Coronary artery (tissue), 2 donors: ENCODE measurements around the gene UTP25.

Experiments used
- DNase-seq: peaks from one replicate; pipeline ENCODE4 v3.0.0-alpha.2; 2017; ENCODE audit warnings: low spot score
- H3K27ac ChIP-seq, 2 donors: fragments of 200-600 bp; sonication (generic); one replicate each; pipeline ENCODE4 v1.5.1; 2016 to 2019
- H3K4me3 ChIP-seq: fragments of 200-600 bp; sonication (generic); 2 replicates; pipeline ENCODE4 v1.5.1; 2016; ENCODE audit warnings: mild to moderate bottlenecking, moderate library complexity
- CTCF ChIP-seq: fragments of 200-600 bp; sonication (generic); IDR thresholded peaks from one replicate; pipeline ENCODE4 v1.5.1; 2019; ENCODE audit warnings: antibody characterized with exemption

Gene UTP25

GRCh38 chr1:209871430-209871829, 43.7 kb downstream of the UTP25 start:
- no peak for DNase-seq
- no peak overlapping the region for H3K27ac ChIP-seq
- TF ChIP-seq CTCF: no peak
- no peak overlapping the region for H3K4me3 ChIP-seq

GRCh38 chr1:209873067-209873799, 45.5 kb downstream of the UTP25 start:
- no peak for DNase-seq
- Histone ChIP-seq H3K4me3 (no peak overlapping the region), H3K27ac (no peak overlapping the region)
- TF ChIP-seq CTCF: no peak

DNA sequence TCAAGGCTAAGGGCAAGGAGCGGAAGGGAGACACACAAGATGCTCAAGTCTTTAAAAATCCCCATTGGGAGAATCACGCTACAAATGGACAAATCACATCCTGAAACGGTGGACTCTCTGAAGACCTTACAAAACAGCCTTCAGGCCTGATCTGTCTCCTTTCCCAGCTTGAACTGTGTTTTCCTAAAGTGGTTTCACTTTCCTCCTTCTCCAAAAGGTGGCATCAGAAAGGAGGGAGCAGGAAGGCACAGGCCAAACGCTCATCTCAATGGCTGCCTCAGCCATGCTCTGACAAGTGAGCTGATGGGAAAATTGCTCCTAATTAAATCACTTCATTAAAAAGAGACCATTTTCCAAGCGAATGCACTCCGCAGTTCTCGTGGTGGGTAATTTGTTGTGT, 47.7 kb downstream of the UTP25 start:
- DNase-seq: no peak
- Histone ChIP-seq H3K27ac (no peak overlapping the region), H3K4me3 (no peak overlapping the region)
- no peak for TF ChIP-seq CTCF

DNA sequence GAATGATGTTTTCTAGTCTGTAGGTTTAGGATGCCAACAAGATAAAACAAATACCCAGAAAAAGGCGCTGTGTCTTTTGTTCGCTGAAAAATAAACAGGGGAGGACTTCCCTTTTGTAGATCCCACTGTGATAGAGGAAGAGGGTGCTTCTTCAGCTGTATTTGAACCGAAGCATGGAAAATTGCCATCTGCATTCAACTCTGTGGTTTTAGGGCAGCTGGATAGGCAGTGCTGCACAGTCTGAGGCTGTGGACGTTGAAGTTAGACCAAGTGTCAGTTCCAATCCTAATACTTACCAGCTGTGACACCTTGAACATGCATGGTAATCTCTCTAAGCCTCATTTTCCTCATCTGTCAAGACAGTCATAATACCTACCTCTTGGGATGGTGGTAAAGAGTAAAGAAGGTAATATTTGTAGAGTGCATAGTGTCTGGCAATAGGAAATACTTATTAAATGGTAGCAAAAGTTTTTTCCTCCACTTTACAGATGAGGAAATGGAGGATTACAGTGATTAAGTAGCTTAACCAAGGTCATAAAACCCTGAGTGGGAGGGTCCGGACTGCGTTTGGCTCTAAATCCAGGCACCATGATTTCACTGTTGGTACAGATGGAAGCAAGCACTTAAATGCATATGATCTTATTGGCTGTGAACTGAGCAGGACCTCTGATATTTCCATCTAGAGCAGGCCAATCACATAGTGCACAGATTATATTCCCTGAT, 48.5 kb downstream of the UTP25 start:
- H3K27ac ChIP-seq: no peak overlapping the region
- no peak overlapping the region for H3K4me3 ChIP-seq
- TF ChIP-seq CTCF: no peak
- no peak for DNase-seq

DNA sequence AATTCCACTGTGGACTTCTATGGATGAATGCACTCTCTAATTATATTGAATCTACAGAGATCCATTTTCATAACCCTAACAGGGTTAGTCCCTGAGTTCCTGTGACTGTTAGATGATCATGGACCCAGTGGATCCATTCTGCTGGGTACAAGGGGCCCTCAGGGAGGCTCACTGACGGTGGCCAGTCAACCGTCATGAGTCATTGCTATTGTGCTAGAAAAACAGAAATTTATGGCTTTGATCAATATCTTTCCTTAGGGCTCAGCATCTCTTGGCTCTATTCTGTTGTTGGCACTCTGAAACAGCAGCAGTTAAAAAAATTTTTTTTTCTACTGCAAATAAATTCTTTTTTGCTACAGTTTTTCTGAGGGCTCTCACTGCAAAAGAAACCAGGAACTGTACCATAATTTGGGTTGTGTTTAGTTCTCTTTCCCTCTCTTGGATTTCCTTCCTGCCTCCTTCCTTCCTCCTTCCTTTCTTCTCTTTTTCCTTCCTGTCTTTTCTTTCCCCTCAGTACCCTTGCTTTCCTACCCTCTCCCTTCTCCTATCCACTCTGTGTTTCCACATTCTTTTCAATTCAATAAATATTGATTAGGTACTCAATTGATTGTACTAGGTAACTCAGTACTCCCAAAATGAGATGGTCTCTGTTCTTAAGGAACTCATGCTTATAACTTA, 49.5 kb downstream of the UTP25 start:
- DNase-seq: no peak
- no peak for TF ChIP-seq CTCF
- no peak overlapping the region for H3K4me3 ChIP-seq
- H3K27ac ChIP-seq: no peak overlapping the region

DNA sequence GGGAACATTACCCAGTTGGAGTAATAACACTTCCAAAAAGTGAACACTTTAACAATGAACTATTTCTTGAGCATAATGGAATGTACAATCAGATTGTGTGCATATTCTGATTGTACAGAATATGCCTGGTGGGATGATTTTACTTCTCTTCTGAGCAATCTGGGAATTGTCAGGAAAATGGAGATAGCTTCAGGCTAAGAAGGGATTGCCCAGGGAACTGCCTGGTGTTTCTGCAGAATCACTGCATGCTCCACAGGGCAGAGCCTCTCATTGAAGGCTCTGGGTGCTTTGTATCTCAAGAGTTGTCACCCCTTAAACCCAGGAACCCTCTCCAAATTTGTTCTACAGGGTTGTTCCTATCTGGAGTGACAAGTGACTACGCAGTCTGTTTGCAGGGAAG, 51.2 kb downstream of the UTP25 start:
- no peak for TF ChIP-seq CTCF
- no peak overlapping the region for H3K4me3 ChIP-seq
- H3K27ac ChIP-seq: no peak overlapping the region
- no peak for DNase-seq
